ENCODE data around the gene MPI.

MPI gene

GRCh38 chr15:74889883-74890664 lies at the start of gene MPI:
Gene MPI (plus strand): TSS chr15:74890042. CDS start chr15:74890074, 32 bp downstream.
- peak; percentile 85 to 88 for DNase-seq (ENCODE audit: low read depth in 2 of 2)

- no peak for DNase-seq (ENCODE audit: low read depth in 2 of 2)
These were observed 48.7 kb upstream of the MPI start for GRCh38 chr15:74840851-74841775.

- DNase-seq (ENCODE audit: low read depth in 2 of 2): no peak
These were observed 47.9 kb upstream of the MPI start for GRCh38 chr15:74841891-74842373.

GRCh38 chr15:74842581-74843444 lies 47.0 kb upstream of the MPI start, which contains the start of gene ULK3:
Gene ULK3 (minus strand): TSS chr15:74843156. CDS start chr15:74843105, 51 bp downstream.
- peak; percentile 86 to 90 for DNase-seq (ENCODE audit: low read depth in 2 of 2)

- no peak for DNase-seq (ENCODE audit: low read depth in 2 of 2)
These were observed 46.4 kb upstream of the MPI start for GRCh38 chr15:74843445-74843828.

- no peak for DNase-seq (ENCODE audit: low read depth in 2 of 2)
These were observed 45.9 kb upstream of the MPI start for GRCh38 chr15:74843891-74844299.

GRCh38 chr15:74844319-74845207 lies 45.3 kb upstream of the MPI start:
- no peak for DNase-seq (ENCODE audit: low read depth in 2 of 2)

- DNase-seq (ENCODE audit: low read depth in 2 of 2): peak; percentile 25 to 47
These were observed 44.7 kb upstream of the MPI start for GRCh38 chr15:74845208-74845568.

GRCh38 chr15:74845581-74845980 lies 44.3 kb upstream of the MPI start:
- DNase-seq (ENCODE audit: low read depth in 2 of 2): no peak

- DNase-seq (ENCODE audit: low read depth in 2 of 2): no peak
These were observed 42.4 kb upstream of the MPI start for GRCh38 chr15:74847432-74847831.

GRCh38 chr15:74850393-74850792 lies 39.4 kb upstream of the MPI start:
- no peak for DNase-seq (ENCODE audit: low read depth in 2 of 2)

GRCh38 chr15:74851960-74852359 lies 37.9 kb upstream of the MPI start:
- DNase-seq (ENCODE audit: low read depth in 2 of 2): no peak

GRCh38 chr15:74854453-74855022 lies 35.3 kb upstream of the MPI start:
- DNase-seq (ENCODE audit: low read depth in 2 of 2): no peak

- no peak for DNase-seq (ENCODE audit: low read depth in 2 of 2)
These were observed 34.0 kb upstream of the MPI start for GRCh38 chr15:74855857-74856256.

GRCh38 chr15:74856537-74856936 lies 33.3 kb upstream of the MPI start:
- DNase-seq (ENCODE audit: low read depth in 2 of 2): no peak

- no peak for DNase-seq (ENCODE audit: low read depth in 2 of 2)
These were observed 32.7 kb upstream of the MPI start for GRCh38 chr15:74857082-74857655.

- DNase-seq (ENCODE audit: low read depth in 2 of 2): no peak
These were observed 32.0 kb upstream of the MPI start for GRCh38 chr15:74857671-74858368.

GRCh38 chr15:74858369-74858740 lies 31.5 kb upstream of the MPI start:
- DNase-seq (ENCODE audit: low read depth in 2 of 2): no peak

All from stimulated activated CD4-positive, alpha-beta T cell treated with anti-CD3 and anti-CD28 coated beads, Interleukin-15, amount 100 ng/mL, for 48 hours (primary cell).